Left lung (tissue), 10 donors: ENCODE measurements around the gene DMRT1. TPM values are rescaled to one million over a fixed set of nuclear protein-coding genes. Genes with fewer than 3 reads are reported as not detected.

ENCODE experiments used
- ATAC-seq: fragments of 200-7000 bp; cut with Tn5 transposase; one replicate; pipeline ENCODE4 v1.9.1; 2020; ENCODE audit warnings: moderate library complexity
- DNase-seq, 4 donors: peaks; one replicate each; pipeline ENCODE4 v3.0.0-alpha.2; 2013 to 2020
- H3K27ac ChIP-seq, 2 donors: fragments of 200-600 bp; sonication (generic) in 1 of 2; one replicate each; pipeline versions ENCODE4 v1.5.0 to v1.8.0; 2020 to 2021
- H3K27me3 ChIP-seq, 2 donors: fragments of 200-600 bp; sonication (generic) in 1 of 2; one replicate each; pipeline versions ENCODE4 v1.5.0 to v1.8.0; 2020 to 2021
- H3K36me3 ChIP-seq, 2 donors: fragments of 200-600 bp; sonication (generic) in 1 of 2; one replicate each; pipeline versions ENCODE4 v1.5.0 to v1.8.0; 2020 to 2021
- H3K4me1 ChIP-seq, 2 donors: fragments of 200-600 bp; one replicate each; pipeline ENCODE4 v1.8.0; 2021
- H3K4me3 ChIP-seq, 2 donors: fragments of 200-600 bp; sonication (generic) in 1 of 2; one replicate each; pipeline versions ENCODE4 v1.5.0 to v1.8.0; 2020 to 2021; ENCODE audit warnings: mild to moderate bottlenecking in 1 of 2
- H3K9me3 ChIP-seq, 2 donors: fragments of 200-600 bp; sonication (generic) in 1 of 2; one replicate each; pipeline versions ENCODE4 v1.5.0 to v1.8.0; 2020 to 2021
- CTCF ChIP-seq, 2 donors: fragments of 200-600 bp; sonication (generic) in 1 of 2; IDR thresholded peaks; one replicate each; pipeline versions ENCODE4 v1.5.0 to v1.8.0; 2021; ENCODE audit warnings: antibody characterized with exemption in 2 of 2
- intact Hi-C, 2 donors: fragments of 100-400 bp; cut with DNase I; formaldehyde crosslinking; loops; one replicate each; pipeline versions ENCODE4 v1.11.2 to v1.14.2; 2022
- polyA plus RNA-seq, 6 donors: library from polyadenylated mRNA; unstranded; fragments of 120-200 nt; gene quantifications; one replicate each; pipeline ENCODE4 v1.2.1, GENCODE V29; 2013; ENCODE audit not compliant: insufficient read length in 6 of 6
- total RNA-seq, 2 donors: library from RNA; stranded (reverse); fragmentation: NEBNext Ultra II Directional; extraction: Animal tissue kit (Norgen Biotek cat#: 25700); gene quantifications; one replicate each; pipeline ENCODE4 v1.2.1, GENCODE V29; 2021
- donor health status: DM: no; HTN: yes; CAD: no.
- donor health status: DM: no; HTN: no; CAD: no.

DMRT1 gene
- total and polyA plus RNA-seq, 8 donors: 0.09 TPM; not detected in 7

- Histone ChIP-seq H3K4me1 (no peaks in the 10 kb centered on the region), H3K4me3 (no peak overlapping the region), H3K27me3 (peaks cover 0 to 33% of the 10 kb centered on the region in 2 donors), H3K36me3 (no peaks in the 10 kb centered on the region), H3K9me3 (no peaks in the 10 kb centered on the region), H3K27ac (no peak overlapping the region)
- ATAC-seq: no peak
- DNase-seq: no peak
- intact Hi-C loops: no loop called here
- no peak for TF ChIP-seq CTCF (IDR thresholded peaks at IDR 0.05)
Observed at GRCh38 chr9:920927-921326, 79.4 kb downstream of the DMRT1 start.

- intact Hi-C loops: no loop called here
Observed at GRCh38 chr9:922171-922570, 80.7 kb downstream of the DMRT1 start.

DNA sequence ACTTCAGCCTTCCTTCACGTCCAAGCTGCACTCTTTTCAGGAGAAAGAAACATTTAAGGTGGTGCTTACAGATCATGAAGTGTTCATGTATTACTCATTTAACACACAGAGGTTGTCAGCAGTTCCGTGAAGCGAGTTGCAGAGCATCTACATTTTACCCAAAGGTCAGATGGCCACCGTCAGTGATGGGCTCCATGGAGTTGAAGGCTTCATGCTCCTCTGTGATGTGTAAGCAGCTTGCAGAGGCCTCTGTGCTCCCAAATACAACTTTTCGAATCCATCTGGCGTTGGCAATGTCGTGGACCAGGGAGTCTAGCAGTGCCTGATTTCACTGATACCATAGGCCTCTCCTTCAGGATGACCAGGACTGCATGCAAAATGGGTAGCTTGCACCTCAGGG is 81.2 kb downstream of the DMRT1 start:
- no peak for TF ChIP-seq CTCF (IDR thresholded peaks at IDR 0.05)
- H3K9me3 ChIP-seq: no peaks in the 10 kb centered on the region
- ATAC-seq: no peak
- no peak for DNase-seq
- no peaks in the 10 kb centered on the region for H3K4me1 ChIP-seq
- H3K4me3 ChIP-seq: no peak overlapping the region
- no peak overlapping the region for H3K27ac ChIP-seq
- intact Hi-C loops: no loop called here
- peaks cover 0 to 15% of the 10 kb centered on the region in 2 donors for H3K27me3 ChIP-seq
- H3K36me3 ChIP-seq: no peaks in the 10 kb centered on the region

More at GRCh38 chr9:922171-922570, 80.7 kb downstream of the DMRT1 start:
- Histone ChIP-seq H3K27ac (no peak overlapping the region), H3K9me3 (no peaks in the 10 kb centered on the region), H3K4me3 (no peak overlapping the region), H3K27me3 (peaks cover 0 to 20% of the 10 kb centered on the region in 2 donors), H3K4me1 (no peaks in the 10 kb centered on the region), H3K36me3 (no peaks in the 10 kb centered on the region)
- no peak for TF ChIP-seq CTCF (IDR thresholded peaks at IDR 0.05)
- DNase-seq: no peak
- no peak for ATAC-seq

GRCh38 chr9:926976-927375 is 85.5 kb downstream of the DMRT1 start:
- ATAC-seq (no peak), DNase-seq (no peak)
- Histone ChIP-seq H3K27me3 (peaks cover 0 to 4% of the 10 kb centered on the region in 2 donors), H3K4me1 (no peaks in the 10 kb centered on the region), H3K27ac (no peak overlapping the region), H3K4me3 (no peak overlapping the region), H3K36me3 (no peaks in the 10 kb centered on the region), H3K9me3 (no peaks in the 10 kb centered on the region)
- TF ChIP-seq CTCF (IDR thresholded peaks at IDR 0.05): no peak
- intact Hi-C loops: no loop called here

GRCh38 chr9:928363-929042 is 87.0 kb downstream of the DMRT1 start:
- Histone ChIP-seq H3K4me3 (no peak overlapping the region), H3K27ac (no peak overlapping the region), H3K27me3 (no peaks in the 10 kb centered on the region), H3K9me3 (no peaks in the 10 kb centered on the region), H3K4me1 (no peaks in the 10 kb centered on the region), H3K36me3 (no peaks in the 10 kb centered on the region)
- intact Hi-C loops: no loop called here
- DNase-seq: peak in 1 of 4 donors; percentile 5
- TF ChIP-seq CTCF (IDR thresholded peaks at IDR 0.05): no peak
- no peak for ATAC-seq
